ENCODE data around the gene CAPZB. TPM values are rescaled to one million over a fixed set of nuclear protein-coding genes. Genes with fewer than 3 reads are reported as not detected.
A peak's percentile ranks its signal among the peaks of the same experiment; 100 is the strongest.

Gene CAPZB
- total RNA-seq, 1 experiment from 2014 or later: 198 TPM

GRCh38 chr1:19344831-19345230 lies 140.5 kb downstream of the CAPZB start:
- no peaks in the 10 kb centered on the region for H3K27me3 Mint-ChIP-seq (ENCODE audit: unreplicated experiment)
- TF ChIP-seq, protein P1, sequence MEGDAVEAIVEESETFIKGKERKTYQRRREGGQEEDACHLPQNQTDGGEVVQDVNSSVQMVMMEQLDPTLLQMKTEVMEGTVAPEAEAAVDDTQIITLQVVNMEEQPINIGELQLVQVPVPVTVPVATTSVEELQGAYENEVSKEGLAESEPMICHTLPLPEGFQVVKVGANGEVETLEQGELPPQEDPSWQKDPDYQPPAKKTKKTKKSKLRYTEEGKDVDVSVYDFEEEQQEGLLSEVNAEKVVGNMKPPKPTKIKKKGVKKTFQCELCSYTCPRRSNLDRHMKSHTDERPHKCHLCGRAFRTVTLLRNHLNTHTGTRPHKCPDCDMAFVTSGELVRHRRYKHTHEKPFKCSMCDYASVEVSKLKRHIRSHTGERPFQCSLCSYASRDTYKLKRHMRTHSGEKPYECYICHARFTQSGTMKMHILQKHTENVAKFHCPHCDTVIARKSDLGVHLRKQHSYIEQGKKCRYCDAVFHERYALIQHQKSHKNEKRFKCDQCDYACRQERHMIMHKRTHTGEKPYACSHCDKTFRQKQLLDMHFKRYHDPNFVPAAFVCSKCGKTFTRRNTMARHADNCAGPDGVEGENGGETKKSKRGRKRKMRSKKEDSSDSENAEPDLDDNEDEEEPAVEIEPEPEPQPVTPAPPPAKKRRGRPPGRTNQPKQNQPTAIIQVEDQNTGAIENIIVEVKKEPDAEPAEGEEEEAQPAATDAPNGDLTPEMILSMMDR (IDR thresholded peaks at IDR 0.05; ENCODE audit: unreplicated experiment): no peak
- no peak overlapping the region for H3K4me3 Mint-ChIP-seq (ENCODE audit: low read depth, unreplicated experiment)
- intact Hi-C loops (cut with micrococcal nuclease; ENCODE audit: unreplicated experiment): no loop called here
- CTCF ChIA-PET: no interaction called here
- no peaks in the 10 kb centered on the region for H3K9me3 Mint-ChIP-seq (ENCODE audit: low read depth, unreplicated experiment)
- BruUV-seq (replicated peaks): no TSS peak
- DNase-seq: no peak
- H3K36me3 Mint-ChIP-seq (ENCODE audit: insufficient read depth, unreplicated experiment): peaks cover 33% of the 10 kb centered on the region
- no peaks in the 10 kb centered on the region for H3K4me1 Mint-ChIP-seq (ENCODE audit: low read depth, unreplicated experiment)
- H3K27ac Mint-ChIP-seq (ENCODE audit: unreplicated experiment): no peak overlapping the region

- no peaks in the 10 kb centered on the region for H3K4me1 Mint-ChIP-seq (ENCODE audit: low read depth, unreplicated experiment)
- CTCF ChIA-PET: no interaction called here
- BruUV-seq (replicated peaks): no TSS peak
- TF ChIP-seq, protein P1 (IDR thresholded peaks at IDR 0.05; ENCODE audit: unreplicated experiment): peak; percentile 63
- H3K36me3 Mint-ChIP-seq (ENCODE audit: insufficient read depth, unreplicated experiment): peaks cover 33% of the 10 kb centered on the region
- H3K27ac Mint-ChIP-seq (ENCODE audit: unreplicated experiment): no peak overlapping the region
- no peak overlapping the region for H3K4me3 Mint-ChIP-seq (ENCODE audit: low read depth, unreplicated experiment)
- intact Hi-C loops (cut with micrococcal nuclease; ENCODE audit: unreplicated experiment): no loop called here
- no peaks in the 10 kb centered on the region for H3K9me3 Mint-ChIP-seq (ENCODE audit: low read depth, unreplicated experiment)
- peak; percentile 57 for DNase-seq
- H3K27me3 Mint-ChIP-seq (ENCODE audit: unreplicated experiment): no peaks in the 10 kb centered on the region
Measured at GRCh38 chr1:19344372-19344810, 140.9 kb downstream of the CAPZB start.

DNA sequence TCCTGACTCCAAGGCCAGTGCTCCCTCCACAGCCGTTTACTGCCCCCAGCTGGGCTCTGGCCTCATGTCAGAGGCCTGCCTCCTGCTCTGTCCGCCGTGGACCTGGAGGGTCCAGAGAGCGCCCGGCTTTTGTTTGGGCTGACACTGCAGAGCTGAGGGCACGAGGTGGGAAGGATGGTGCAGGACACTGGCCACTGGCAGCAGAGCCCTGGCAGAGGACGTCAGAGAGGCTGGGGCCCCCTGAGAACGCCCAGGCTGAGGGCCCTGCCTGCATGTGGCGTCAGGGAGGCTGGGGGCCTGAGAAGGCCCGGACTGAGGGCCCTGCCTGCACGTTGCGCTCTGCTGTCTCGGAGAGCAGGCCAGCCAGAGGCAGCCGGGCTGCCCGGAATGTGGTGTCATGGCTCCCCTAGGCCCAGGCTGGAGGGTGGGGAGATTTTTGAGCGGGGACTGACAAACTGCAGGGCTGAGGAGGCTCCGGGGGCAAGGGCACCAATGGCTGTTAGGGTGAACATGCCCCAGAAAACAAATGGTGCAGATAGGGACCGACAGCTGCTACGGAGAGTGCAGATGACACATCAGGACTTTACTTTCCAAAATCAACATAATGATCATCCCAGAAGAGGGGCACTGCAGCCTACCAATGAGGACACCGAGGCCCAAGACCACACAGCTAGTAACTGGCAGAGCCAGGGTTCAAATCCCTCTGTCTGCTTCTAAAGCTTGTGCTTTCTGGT lies 141.6 kb downstream of the CAPZB start:
- H3K27ac Mint-ChIP-seq (ENCODE audit: unreplicated experiment): no peak overlapping the region
- intact Hi-C loops (cut with micrococcal nuclease; ENCODE audit: unreplicated experiment): no loop called here
- no peak overlapping the region for H3K4me3 Mint-ChIP-seq (ENCODE audit: low read depth, unreplicated experiment)
- no peaks in the 10 kb centered on the region for H3K9me3 Mint-ChIP-seq (ENCODE audit: low read depth, unreplicated experiment)
- CTCF ChIA-PET: no interaction called here
- no peaks in the 10 kb centered on the region for H3K27me3 Mint-ChIP-seq (ENCODE audit: unreplicated experiment)
- DNase-seq: no peak
- TF ChIP-seq, protein P1 (IDR thresholded peaks at IDR 0.05; ENCODE audit: unreplicated experiment): no peak
- H3K4me1 Mint-ChIP-seq (ENCODE audit: low read depth, unreplicated experiment): no peaks in the 10 kb centered on the region
- H3K36me3 Mint-ChIP-seq (ENCODE audit: insufficient read depth, unreplicated experiment): peaks cover 33% of the 10 kb centered on the region
- no TSS peak for BruUV-seq (replicated peaks)

GRCh38 chr1:19342894-19343616 lies 142.3 kb downstream of the CAPZB start:
- Mint-ChIP-seq H3K4me3 (ENCODE audit: low read depth, unreplicated experiment) (no peak overlapping the region), H3K27me3 (ENCODE audit: unreplicated experiment) (no peaks in the 10 kb centered on the region), H3K9me3 (ENCODE audit: low read depth, unreplicated experiment) (no peaks in the 10 kb centered on the region), H3K4me1 (ENCODE audit: low read depth, unreplicated experiment) (no peaks in the 10 kb centered on the region), H3K36me3 (ENCODE audit: insufficient read depth, unreplicated experiment) (peaks cover 38% of the 10 kb centered on the region), H3K27ac (ENCODE audit: unreplicated experiment) (no peak overlapping the region)
- no peak for DNase-seq
- CTCF ChIA-PET: interaction anchor here (1.2 kb wide), 1 partner anchor 239 kb away, joined by 3 read pairs; no protein-coding TSS in a partner anchor
- no TSS peak for BruUV-seq (replicated peaks)
- intact Hi-C loops (cut with micrococcal nuclease; ENCODE audit: unreplicated experiment): no loop called here
- TF ChIP-seq, protein P1 (IDR thresholded peaks at IDR 0.05; ENCODE audit: unreplicated experiment): no peak
